H9 (cell line): ENCODE measurements around the gene MMRN2. TPM values are rescaled to one million over a fixed set of nuclear protein-coding genes. Genes with fewer than 3 reads are reported as not detected.

Experiments used
- DNase-seq: peaks from one replicate; pipeline ENCODE4 v3.0.0-alpha.2; 2017
- H2AFZ ChIP-seq: one replicate; pipeline ENCODE4 v1.6.1; 2013; ENCODE audit warnings: mild to moderate bottlenecking, low read length, control low read depth, moderate library complexity
- H2AK5ac ChIP-seq: 2 replicates; pipeline ENCODE4 v1.6.1; 2013; ENCODE audit warnings: low read length, control low read depth, mixed read lengths; ENCODE audit not compliant: insufficient read length
- H2BK120ac ChIP-seq: one replicate; pipeline ENCODE4 v1.6.1; 2013; ENCODE audit warnings: low read depth, mild to moderate bottlenecking, low read length, control low read depth, inconsistent platforms; ENCODE audit not compliant: poor library complexity, severe bottlenecking
- H2BK12ac ChIP-seq: 2 replicates; pipeline ENCODE4 v1.6.1; 2013; ENCODE audit warnings: low read length, control low read depth, mixed read lengths, low read depth; ENCODE audit not compliant: insufficient read length
- H2BK15ac ChIP-seq: 2 replicates; pipeline ENCODE4 v1.6.1; 2013; ENCODE audit warnings: low read depth, low read length, control low read depth
- H2BK20ac ChIP-seq: one replicate; pipeline ENCODE4 v1.6.1; 2013; ENCODE audit warnings: low read depth, mild to moderate bottlenecking, low read length, control low read depth, inconsistent platforms; ENCODE audit not compliant: poor library complexity, severe bottlenecking
- H2BK5ac ChIP-seq: 2 replicates; pipeline ENCODE4 v1.6.1; 2013; ENCODE audit warnings: low read length, control low read depth, mixed read lengths; ENCODE audit not compliant: insufficient read length
- H3K14ac ChIP-seq: 2 replicates; pipeline ENCODE4 v1.6.1; 2013; ENCODE audit warnings: low read length, control low read depth; ENCODE audit not compliant: insufficient read depth
- H3K18ac ChIP-seq: 2 replicates; pipeline ENCODE4 v1.6.1; 2013; ENCODE audit warnings: low read depth, mild to moderate bottlenecking, mixed read lengths, low read length, control low read depth; ENCODE audit not compliant: insufficient read length
- H3K23ac ChIP-seq: 2 replicates; pipeline ENCODE4 v1.6.1; 2013; ENCODE audit warnings: low read length, control low read depth, mixed read lengths, low read depth; ENCODE audit not compliant: insufficient read length
- H3K23me2 ChIP-seq: 2 replicates; pipeline ENCODE4 v1.6.1; 2013; ENCODE audit warnings: low read depth, mild to moderate bottlenecking, mixed read lengths, low read length, control low read depth; ENCODE audit not compliant: insufficient read length, poor library complexity, severe bottlenecking
- H3K27ac ChIP-seq: 2 replicates; pipeline ENCODE4 v1.5.1; 2013; ENCODE audit warnings: low read length, control low read depth, mixed read lengths, low read depth; ENCODE audit not compliant: insufficient read length
- H3K27me3 ChIP-seq: 2 replicates; pipeline ENCODE4 v1.6.1; 2013; ENCODE audit warnings: low read length, control low read depth, inconsistent platforms; ENCODE audit not compliant: insufficient read depth
- H3K4ac ChIP-seq: 2 replicates; pipeline ENCODE4 v1.6.1; 2013; ENCODE audit warnings: low read depth, mild to moderate bottlenecking, control low read depth, inconsistent platforms, low read length, moderate library complexity
- H3K4me1 ChIP-seq: 2 replicates; pipeline ENCODE4 v1.6.1; 2013; ENCODE audit warnings: low read length, control low read depth, inconsistent platforms; ENCODE audit not compliant: insufficient read depth
- H3K4me2 ChIP-seq: 2 replicates; pipeline ENCODE4 v1.6.1; 2013; ENCODE audit warnings: low read length, control low read depth, mixed read lengths; ENCODE audit not compliant: insufficient read length, insufficient read depth
- H3K56ac ChIP-seq: 2 replicates; pipeline ENCODE4 v1.6.1; 2013; ENCODE audit warnings: low read depth, mild to moderate bottlenecking, mixed read lengths, low read length, control low read depth; ENCODE audit not compliant: insufficient read length
- H3K79me1 ChIP-seq: 2 replicates; pipeline ENCODE4 v1.6.1; 2013; ENCODE audit warnings: low read depth, mild to moderate bottlenecking, moderate library complexity, low read length, control low read depth, inconsistent platforms; ENCODE audit not compliant: insufficient read depth, poor library complexity, severe bottlenecking
- H3K79me2 ChIP-seq: 2 replicates; pipeline ENCODE4 v1.6.1; 2013; ENCODE audit warnings: low read length, control low read depth, inconsistent platforms; ENCODE audit not compliant: insufficient read depth
- H3K9ac ChIP-seq: 2 replicates; pipeline ENCODE4 v1.6.1; 2013; ENCODE audit warnings: low read length, control low read depth, mixed read lengths; ENCODE audit not compliant: insufficient read length; ENCODE audit errors: extremely low read depth
- H3K9me3 ChIP-seq: one replicate; pipeline ENCODE4 v1.6.1; 2013; ENCODE audit warnings: low read depth, low read length, inconsistent platforms; ENCODE audit not compliant: control insufficient read depth
- H3T11ph ChIP-seq: one replicate; pipeline ENCODE4 v1.6.1; 2013; ENCODE audit warnings: mild to moderate bottlenecking, low read length, control low read depth, inconsistent platforms
- H4K20me1 ChIP-seq: one replicate; pipeline ENCODE4 v1.6.1; 2013; ENCODE audit not compliant: control insufficient read depth, insufficient read length, insufficient read depth
- H4K5ac ChIP-seq: 2 replicates; pipeline ENCODE4 v1.6.1; 2013; ENCODE audit warnings: low read depth, mild to moderate bottlenecking, mixed read lengths, low read length, control low read depth; ENCODE audit not compliant: insufficient read length
- H4K8ac ChIP-seq: replicated peaks from 2 replicates; pipeline ENCODE4 v1.6.1; 2013; ENCODE audit warnings: low read length, control low read depth, mixed read lengths, low read depth; ENCODE audit not compliant: insufficient read length
- H4K91ac ChIP-seq: 2 replicates; pipeline ENCODE4 v1.6.1; 2013; ENCODE audit warnings: low read depth, mild to moderate bottlenecking, moderate library complexity, mixed read lengths, low read length, control low read depth; ENCODE audit not compliant: insufficient read length
- H3K27ac Mint-ChIP-seq, 3 experiments: 2 replicates in 2 of 3; 3 replicates in 1 of 3; pipeline ENCODE4 v1.8.0; 2020 to 2021; ENCODE audit warnings: mixed read lengths in 3 of 3, mild to moderate bottlenecking in 1 of 3, moderate library complexity in 1 of 3
- H3K27me3 Mint-ChIP-seq: 2 replicates; pipeline ENCODE4 v1.8.0; 2021; ENCODE audit warnings: low read depth, mild to moderate bottlenecking, moderate library complexity, mixed read lengths
- H3K36me3 Mint-ChIP-seq, 3 experiments: 2 replicates in 2 of 3; 3 replicates in 1 of 3; pipeline ENCODE4 v1.8.0; 2020 to 2021; ENCODE audit warnings: low read depth in 3 of 3, mixed read lengths in 3 of 3; ENCODE audit not compliant: insufficient read depth in 1 of 3
- H3K4me1 Mint-ChIP-seq, 2 experiments: 2 replicates each; pipeline ENCODE4 v1.8.0; 2020; ENCODE audit warnings: mixed read lengths in 2 of 2
- H3K4me3 Mint-ChIP-seq, 2 experiments: 2 replicates in 1 of 2; 3 replicates in 1 of 2; pipeline ENCODE4 v1.8.0; 2020 to 2021; ENCODE audit warnings: mild to moderate bottlenecking in 2 of 2, mixed read lengths in 2 of 2, moderate library complexity in 1 of 2
- H3K9me3 Mint-ChIP-seq, 2 experiments: 2 replicates in 1 of 2; 3 replicates in 1 of 2; pipeline ENCODE4 v1.8.0; 2020; ENCODE audit warnings: mild to moderate bottlenecking in 2 of 2, mixed read lengths in 2 of 2, moderate library complexity in 1 of 2
- CTCF ChIP-seq: fragments of 200-600 bp; sonication (generic); conservative IDR thresholded peaks from 3 replicates; pipeline ENCODE4 v1.8.0; 2021; ENCODE audit warnings: antibody characterized with exemption, mild to moderate bottlenecking
- WGBS: extraction: QIAGEN DNeasy Blood & Tissue Kit; methylation state at CpG from one replicate; pipeline ENCODE4 v1.1.7; 2013; ENCODE audit warnings: missing lambda C conversion rate, low lambda C conversion rate, mixed read lengths; ENCODE audit not compliant: insufficient read length; ENCODE audit errors: extremely low coverage; 5-methylcytosine and 5-hydroxymethylcytosine counted together
- total RNA-seq: library from RNA; stranded (reverse); gene quantifications from 2 replicates; pipeline ENCODE4 v1.2.1, GENCODE V29; 2021

Gene MMRN2
- total RNA-seq, 1 experiment from 2014 or later, result 1.0 TPM

- peaks cover 20 to 31% of the 10 kb centered on the region in 2 experiments for H3K4me1 Mint-ChIP-seq
- H2BK15ac ChIP-seq, result no peak overlapping the region
- H4K5ac ChIP-seq, result no peak overlapping the region
- no peak overlapping the region for H3K4me2 ChIP-seq
- H2AFZ ChIP-seq, result no peak overlapping the region
- H3K27me3 Mint-ChIP-seq, result no peaks in the 10 kb centered on the region
- H4K8ac ChIP-seq, result no peak overlapping the region
- H2BK5ac ChIP-seq, result no peak overlapping the region
- no peak overlapping the region for H3K23ac ChIP-seq
- no peak overlapping the region for H3K56ac ChIP-seq
- H3K4ac ChIP-seq, result no peak overlapping the region
- H3K27me3 ChIP-seq, result no peaks in the 10 kb centered on the region
- H2AK5ac ChIP-seq, result no peak overlapping the region
- H3K14ac ChIP-seq, result no peak overlapping the region
- peaks cover 2% of the 10 kb centered on the region; the same call in 1 of the 2 replicates for H3K4me1 ChIP-seq
- H4K20me1 ChIP-seq, result no peaks in the 10 kb centered on the region
- no peak overlapping the region for H3K27ac ChIP-seq
- H3T11ph ChIP-seq, result no peak overlapping the region
- H2BK120ac ChIP-seq, result no peak overlapping the region
- H3K9me3 ChIP-seq, result no peaks in the 10 kb centered on the region
- no peak for DNase-seq
- no peak overlapping the region for H3K18ac ChIP-seq
- WGBS, result no CpG with 5 or more reads among the region's 13 CpGs
- H2BK20ac ChIP-seq, result no peak overlapping the region
- H2BK12ac ChIP-seq, result no peak overlapping the region
- H3K9me3 Mint-ChIP-seq, result no peaks in the 10 kb centered on the region
- no peaks in the 10 kb centered on the region for H3K79me2 ChIP-seq
- no peak for TF ChIP-seq CTCF
- H3K23me2 ChIP-seq, result no peaks in the 10 kb centered on the region
- H4K91ac ChIP-seq, result no peak overlapping the region
- H3K9ac ChIP-seq, result no peak overlapping the region
- no peak overlapping the region for H3K4me3 Mint-ChIP-seq
- no peaks in the 10 kb centered on the region for H3K36me3 Mint-ChIP-seq
- H3K27ac Mint-ChIP-seq, result peak overlapping the region in 1 of 3 experiments; percentile 65; a peak in 1 of 7 replicates
- no peaks in the 10 kb centered on the region for H3K79me1 ChIP-seq
Observed at GRCh38 chr10:86964061-86964846, 6.8 kb upstream of the MMRN2 start.
